LNCAP (cell line): ENCODE data around the gene MARS1.

ENCODE experiments used
- TF ChIP-seq, protein P1 (sequence below): fragments of 450-650 bp; IDR thresholded peaks from 2 replicates; pipeline ENCODE4 v1.5.1; 2017; ENCODE audit warnings: mild to moderate bottlenecking

MARS1 gene

DNA sequence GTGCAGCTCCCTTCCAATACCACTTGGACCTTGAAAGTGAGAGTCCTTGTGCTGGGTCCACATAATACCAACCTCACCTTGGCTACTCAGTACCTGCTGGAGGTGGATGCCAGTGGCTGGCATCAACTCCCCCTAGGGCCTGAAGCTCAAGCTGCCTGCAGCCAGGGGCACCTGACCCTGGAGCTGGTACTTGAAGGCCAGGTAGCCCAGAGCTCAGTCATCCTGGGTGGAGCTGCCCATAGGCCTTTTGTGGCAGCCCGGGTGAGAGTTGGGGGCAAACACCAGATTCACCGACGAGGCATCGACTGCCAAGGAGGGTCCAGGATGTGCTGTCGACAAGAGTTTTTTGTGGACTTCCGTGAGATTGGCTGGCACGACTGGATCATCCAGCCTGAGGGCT lies 38.5 kb upstream of the MARS1 start:
- TF ChIP-seq, protein P1, sequence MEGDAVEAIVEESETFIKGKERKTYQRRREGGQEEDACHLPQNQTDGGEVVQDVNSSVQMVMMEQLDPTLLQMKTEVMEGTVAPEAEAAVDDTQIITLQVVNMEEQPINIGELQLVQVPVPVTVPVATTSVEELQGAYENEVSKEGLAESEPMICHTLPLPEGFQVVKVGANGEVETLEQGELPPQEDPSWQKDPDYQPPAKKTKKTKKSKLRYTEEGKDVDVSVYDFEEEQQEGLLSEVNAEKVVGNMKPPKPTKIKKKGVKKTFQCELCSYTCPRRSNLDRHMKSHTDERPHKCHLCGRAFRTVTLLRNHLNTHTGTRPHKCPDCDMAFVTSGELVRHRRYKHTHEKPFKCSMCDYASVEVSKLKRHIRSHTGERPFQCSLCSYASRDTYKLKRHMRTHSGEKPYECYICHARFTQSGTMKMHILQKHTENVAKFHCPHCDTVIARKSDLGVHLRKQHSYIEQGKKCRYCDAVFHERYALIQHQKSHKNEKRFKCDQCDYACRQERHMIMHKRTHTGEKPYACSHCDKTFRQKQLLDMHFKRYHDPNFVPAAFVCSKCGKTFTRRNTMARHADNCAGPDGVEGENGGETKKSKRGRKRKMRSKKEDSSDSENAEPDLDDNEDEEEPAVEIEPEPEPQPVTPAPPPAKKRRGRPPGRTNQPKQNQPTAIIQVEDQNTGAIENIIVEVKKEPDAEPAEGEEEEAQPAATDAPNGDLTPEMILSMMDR, result no peak

DNA sequence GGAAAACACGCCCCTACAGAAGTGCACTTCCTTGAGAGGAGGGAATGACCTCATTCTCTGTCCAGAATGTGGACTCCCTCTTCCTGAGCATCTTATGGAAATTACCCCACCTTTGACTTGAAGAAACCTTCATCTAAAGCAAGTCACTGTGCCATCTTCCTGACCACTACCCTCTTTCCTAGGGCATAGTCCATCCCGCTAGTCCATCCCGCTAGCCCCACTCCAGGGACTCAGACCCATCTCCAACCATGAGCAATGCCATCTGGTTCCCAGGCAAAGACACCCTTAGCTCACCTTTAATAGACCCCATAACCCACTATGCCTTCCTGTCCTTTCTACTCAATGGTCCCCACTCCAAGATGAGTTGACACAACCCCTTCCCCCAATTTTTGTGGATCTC lies 37.8 kb upstream of the MARS1 start:
- TF ChIP-seq, protein P1, result no peak

DNA sequence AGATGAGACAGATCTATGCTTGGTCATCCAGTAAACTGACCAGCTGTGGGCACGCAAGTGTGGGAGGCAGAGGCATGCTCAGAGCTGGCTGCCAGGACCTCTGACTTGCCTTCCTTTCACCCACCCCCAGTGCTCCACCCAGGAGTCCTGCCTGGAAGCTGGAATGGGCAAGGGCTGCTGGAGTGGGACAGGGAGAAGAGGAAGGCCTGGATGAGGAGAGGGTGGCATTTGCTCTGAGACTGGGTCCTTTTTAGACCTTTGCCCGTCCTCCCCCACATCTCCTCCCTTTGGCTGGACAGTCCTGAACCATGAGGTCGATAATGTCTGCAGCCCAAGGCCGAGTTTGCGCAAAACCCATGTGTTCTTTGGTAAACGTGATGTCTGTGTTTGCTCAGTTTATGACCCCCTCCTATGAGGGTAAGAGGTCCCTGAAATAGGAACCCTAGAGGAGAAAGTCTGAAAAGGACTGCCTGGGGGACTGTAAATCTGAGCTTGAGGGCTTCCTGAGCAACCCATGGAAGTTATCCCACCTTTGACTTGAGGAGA lies 36.6 kb upstream of the MARS1 start:
- TF ChIP-seq, protein P1, result no peak

DNA sequence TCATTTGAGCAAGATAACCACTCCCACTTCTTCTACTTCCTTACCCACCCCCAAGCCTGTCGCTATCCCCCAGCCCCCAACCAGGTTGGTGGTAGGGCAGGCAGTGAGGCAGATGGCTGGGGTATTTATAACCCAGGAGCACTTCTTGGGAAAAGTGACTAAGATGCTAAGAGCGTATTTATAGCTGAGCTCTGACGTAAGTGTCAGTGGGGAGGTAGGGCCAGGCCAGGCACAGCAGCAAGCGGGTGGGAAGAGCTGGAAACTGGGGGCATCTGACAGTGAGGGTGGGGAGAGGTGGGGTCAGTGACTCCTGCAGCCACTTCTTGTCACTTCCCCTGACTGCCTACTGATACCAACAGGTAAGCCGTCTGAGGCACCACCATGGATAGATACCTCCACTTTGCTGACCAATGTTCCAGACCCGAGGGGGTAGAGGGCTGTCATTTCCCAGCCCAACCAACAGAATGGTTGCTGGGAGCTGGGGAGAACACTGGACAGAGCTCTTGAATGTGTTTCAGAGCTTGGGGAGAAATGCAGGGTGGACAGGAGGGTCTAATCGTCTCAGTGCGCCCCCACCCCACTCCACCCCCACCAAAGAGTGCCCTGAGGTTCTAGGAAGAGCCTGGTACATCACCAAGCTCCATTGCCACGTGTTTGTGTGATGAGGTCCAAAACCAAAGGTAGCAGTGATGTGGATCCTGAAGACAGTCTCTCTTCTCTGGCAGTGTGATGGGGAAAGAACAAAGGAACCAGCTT lies 35.5 kb upstream of the MARS1 start:
- TF ChIP-seq, protein P1, result no peak

DNA sequence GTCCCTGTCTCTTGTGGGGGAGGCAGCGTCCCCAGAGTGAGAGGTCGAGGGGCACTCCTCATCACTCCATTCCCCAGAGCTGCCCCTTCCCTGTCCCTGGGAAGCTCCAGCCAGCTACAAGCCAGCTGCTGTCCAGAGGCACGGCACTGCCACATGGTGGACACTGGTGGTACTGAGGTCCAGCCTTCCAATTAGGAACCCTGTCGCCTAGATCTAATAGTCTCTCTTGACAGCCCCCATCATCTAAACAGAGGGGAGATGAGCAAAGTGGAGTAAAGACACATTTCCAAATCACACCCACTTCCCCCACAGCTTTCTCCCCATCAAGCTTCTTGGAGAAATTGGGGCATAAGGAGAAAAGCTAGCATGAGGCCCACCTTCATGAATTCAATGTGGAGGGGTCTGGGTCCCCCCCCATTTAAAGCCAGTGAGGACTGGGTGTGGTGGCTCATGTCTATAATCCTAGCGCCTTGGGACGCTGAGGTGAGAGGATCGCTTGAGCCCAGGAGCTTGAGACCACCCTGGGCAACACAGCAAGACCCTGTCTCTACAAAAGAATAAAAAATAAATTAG lies 34.8 kb upstream of the MARS1 start:
- TF ChIP-seq, protein P1, result peak; percentile 93

DNA sequence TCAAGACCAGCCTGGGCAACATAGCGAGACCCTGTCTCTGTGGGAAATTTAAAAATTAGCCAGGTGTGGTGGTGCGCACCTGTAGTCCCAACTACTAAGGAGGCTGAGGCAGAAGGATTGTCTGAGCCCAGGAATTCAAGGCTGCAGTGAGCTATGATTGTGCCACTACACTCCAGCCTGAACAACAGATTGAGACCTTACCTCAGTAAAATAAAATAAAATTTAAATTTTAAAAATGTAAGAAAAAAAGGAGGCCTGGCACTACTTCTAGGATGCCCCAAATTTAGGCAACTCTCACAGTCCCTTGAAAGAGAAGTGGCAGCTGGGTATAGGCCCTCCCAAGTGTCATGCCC lies 33.7 kb upstream of the MARS1 start:
- TF ChIP-seq, protein P1, result no peak

DNA sequence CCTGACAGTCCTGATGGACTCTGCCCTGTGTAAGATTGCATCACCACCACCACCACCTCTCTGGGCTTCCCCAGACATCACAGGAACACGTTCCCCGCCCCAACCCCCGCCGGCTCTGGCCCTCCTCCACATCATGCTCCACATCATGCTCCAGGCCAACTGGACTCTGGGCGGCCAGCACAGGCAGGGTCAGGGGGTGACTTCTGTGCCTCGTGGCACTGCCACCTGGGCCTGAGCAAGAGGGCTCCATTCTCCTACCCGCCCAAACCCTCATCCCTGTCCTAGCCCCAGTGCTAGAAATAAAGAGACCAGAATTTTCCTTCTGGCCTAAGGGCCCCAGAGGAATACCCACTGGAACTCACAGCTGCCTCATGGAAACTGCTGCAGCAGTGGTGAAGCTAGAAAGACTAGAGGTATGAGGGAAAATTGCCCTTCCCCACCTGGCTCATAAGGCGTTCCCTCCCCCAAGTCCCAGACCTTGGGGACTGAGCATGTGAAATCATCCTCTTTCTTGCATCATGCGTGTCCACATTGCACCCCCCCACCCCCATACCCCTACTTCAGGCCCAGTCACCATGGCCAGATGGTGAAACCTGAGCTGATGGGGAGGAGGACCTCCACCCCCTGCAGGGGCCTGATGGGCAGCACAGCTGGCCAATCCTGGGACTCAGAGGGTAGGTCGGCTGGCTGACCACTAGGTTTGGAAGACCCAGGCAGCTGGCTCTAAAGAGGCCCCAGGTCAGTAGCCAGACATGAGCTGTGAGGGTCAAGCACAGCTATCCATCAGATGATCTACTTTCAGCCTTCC lies 33.1 kb upstream of the MARS1 start, which contains the start of gene INHBE:
Gene INHBE (plus strand): TSS at position 742 of the 808 bp plus-strand sequence. CDS start 230 bp downstream, outside the sequence.
- TF ChIP-seq, protein P1, result no peak
